HG03159 (cell line): ENCODE results near the gene URM1.
"Not testable (repeated sequence)": the region's sequence is repeated elsewhere in the genome, so short reads cannot be mapped to it uniquely, and the experiment has no call there.

Source experiments
- ATAC-seq: cut with Tn5 transposase; IDR thresholded peaks from one replicate; pipeline ENCODE4 v1.9.1; 2021; ENCODE audit warnings: mild to moderate bottlenecking, moderate library complexity; ENCODE audit not compliant: unreplicated experiment

URM1 gene

GRCh38 chr9:128370752-128371629 is at the start of gene URM1:
Gene URM1 (plus strand): TSS chr9:128371374. CDS start chr9:128371381, 7 bp downstream.
- ATAC-seq, result peak; percentile 89

DNA sequence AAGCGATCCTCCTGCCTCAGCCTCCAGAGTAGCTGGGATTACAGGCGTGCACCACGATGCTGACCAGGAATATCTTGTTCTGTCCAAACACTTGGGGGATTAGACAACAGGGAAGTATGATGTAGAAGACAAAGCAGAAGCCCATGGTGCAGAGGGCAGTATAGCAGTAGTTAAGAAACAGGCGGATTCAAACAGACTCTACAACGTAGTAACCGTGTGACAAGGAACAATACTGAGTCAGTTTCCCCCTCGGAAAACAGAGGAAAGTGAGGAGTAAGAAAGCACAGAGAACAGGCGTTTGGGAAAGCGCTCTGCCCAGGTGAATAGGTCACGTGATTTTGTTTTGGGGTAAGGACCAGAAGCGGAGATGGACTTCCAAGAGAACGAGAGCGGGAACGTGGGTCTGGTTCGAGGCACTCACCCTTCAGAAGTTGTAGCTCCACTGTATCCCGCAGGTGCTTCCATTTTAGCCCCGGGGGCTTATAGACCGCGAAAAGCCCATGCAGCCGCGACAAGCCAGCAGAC is 49.2 kb upstream of the URM1 start:
- ATAC-seq, result peak; percentile 18

DNA sequence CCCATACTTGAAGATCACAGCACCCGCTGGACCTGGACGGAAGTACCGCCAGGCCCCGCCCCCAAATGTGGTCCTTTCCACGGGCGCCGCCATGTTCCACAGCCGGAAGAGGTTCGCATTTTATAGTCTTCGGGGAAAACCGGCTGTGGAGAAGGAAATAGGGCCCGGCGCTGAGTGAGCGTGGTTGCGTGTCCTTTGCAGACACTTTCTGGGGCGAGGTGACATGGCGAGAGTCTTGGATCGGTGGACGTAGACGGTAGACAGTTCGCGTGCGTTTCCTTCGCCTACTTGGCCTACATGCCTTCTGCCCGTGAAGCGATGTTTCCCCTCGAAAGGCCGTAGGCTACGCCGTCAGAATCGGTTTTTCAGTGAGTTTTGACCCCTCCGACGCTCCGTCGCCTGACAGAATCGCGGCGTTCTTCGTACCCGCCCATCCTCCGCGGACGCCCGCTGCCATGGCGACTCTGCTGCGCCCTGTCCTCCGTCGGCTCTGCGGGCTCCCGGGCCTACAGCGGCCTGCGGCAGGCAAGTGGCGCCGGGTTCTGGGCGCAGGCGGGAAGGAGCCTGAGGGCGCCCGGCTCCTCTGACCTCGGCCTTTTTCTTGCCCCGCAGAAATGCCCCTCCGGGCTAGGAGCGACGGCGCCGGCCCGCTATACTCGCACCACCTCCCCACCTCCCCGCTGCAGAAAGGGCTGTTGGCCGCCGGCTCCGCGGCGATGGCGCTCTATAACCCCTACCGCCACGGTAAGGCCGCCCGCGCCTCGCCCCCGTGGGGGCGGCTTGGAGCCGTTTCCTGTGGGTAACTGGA is 48.6 kb upstream of the URM1 start, which contains the start of the genes COQ4 and TRUB2:
Gene COQ4, plus strand, starts transcription at position 436 of the 808 bp plus-strand sequence. Its CDS starts 20 bp downstream, at position 456.
Gene TRUB2, minus strand, starts transcription at position 44 of the 808 bp plus-strand sequence. Its CDS starts 39 bp downstream, at position 5.
- peak; percentile 78 for ATAC-seq

DNA sequence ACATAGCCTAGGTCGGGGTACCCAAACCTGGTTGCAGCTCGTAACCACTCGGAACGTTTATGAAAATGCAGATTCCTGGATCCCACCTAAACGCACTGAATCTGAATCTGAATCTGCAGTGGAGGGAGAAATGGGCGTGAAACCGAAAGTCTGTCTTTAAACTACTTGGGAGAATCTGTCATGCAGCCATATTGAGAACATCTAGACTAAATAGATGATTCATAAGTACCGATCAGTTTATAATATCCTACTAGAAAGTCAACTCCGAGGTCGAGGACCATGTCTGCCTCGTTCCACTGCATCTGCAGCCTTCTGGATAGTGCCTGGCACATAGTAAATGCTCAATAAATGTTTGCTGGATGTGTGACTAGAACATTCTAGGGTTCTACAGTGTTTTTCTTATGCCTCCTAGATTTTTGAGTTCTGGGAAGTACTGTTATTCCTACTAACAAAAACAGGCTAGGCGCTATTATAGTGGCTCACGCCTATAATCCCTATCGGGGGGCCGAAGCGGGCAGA is 47.9 kb upstream of the URM1 start:
- no peak for ATAC-seq

GRCh38 chr9:128323791-128324190 is 47.4 kb upstream of the URM1 start:
- ATAC-seq, result no peak

DNA sequence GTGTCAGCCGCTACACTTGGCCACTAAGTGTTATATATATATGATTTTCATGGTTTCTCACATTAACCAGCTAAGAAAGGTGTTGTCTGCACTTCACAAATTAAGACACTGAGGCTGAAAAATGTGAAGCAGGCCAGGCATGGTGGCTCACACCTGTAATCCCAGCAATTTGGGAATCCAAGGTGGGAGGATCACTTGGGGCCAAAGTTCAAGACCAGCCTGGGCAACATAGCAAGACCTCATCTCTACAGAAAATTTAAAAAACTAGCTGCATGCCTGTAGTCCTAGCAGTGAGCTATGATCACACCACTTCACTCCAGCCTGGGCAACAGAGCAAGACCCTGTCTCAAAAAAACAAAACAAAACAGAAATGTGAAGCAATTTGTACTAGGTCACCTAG is 46.8 kb upstream of the URM1 start:
- no peak for ATAC-seq

GRCh38 chr9:128325629-128326028 is 45.5 kb upstream of the URM1 start:
- ATAC-seq, result no peak

DNA sequence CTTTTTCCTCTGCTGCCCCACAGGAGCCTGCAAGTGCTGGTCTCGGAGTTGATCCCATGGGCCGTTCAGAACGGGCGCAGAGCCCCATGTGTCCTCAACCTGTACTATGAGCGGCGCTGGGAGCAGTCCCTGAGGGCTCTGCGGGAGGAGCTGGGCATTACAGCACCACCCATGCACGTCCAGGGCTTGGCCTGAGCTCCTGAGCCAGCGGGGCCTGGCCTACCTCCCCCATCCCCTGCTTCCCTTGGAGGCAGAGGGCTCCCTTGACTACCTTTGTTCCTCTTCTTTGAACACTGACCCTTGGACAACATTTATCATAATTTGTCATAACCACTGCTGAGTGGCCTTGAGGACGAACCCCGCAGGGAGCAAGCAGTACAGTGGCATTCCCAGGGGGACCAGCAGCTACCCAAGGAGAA is 37.7 kb upstream of the URM1 start:
- no peak for ATAC-seq

- ATAC-seq, result no peak
Observed at GRCh38 chr9:128335161-128335560, 36.0 kb upstream of the URM1 start.

- ATAC-seq, result no peak
Observed at GRCh38 chr9:128335914-128336313, 35.3 kb upstream of the URM1 start.

DNA sequence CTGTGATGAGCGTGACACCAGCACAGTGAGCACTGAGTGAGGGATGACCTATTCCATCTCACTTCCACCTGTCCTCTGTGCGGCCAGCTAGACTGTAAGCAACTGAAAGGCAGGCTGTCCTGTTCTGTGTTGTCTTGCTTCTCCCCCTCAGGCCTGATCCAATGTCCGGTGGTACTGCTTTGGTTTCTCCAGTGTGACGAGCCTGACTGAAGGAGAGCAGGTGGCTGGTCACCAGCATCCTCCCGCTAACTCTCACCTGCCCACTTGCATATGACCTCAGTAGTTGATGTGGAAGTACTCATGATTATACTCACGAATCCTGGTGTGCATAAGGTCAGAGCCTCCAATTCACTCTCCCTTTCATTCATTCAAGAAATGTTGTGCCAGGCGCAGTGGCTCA is 33.2 kb upstream of the URM1 start:
- no peak for ATAC-seq

GRCh38 chr9:128338852-128339614 is 32.1 kb upstream of the URM1 start:
- not testable (repeated sequence) for ATAC-seq

DNA sequence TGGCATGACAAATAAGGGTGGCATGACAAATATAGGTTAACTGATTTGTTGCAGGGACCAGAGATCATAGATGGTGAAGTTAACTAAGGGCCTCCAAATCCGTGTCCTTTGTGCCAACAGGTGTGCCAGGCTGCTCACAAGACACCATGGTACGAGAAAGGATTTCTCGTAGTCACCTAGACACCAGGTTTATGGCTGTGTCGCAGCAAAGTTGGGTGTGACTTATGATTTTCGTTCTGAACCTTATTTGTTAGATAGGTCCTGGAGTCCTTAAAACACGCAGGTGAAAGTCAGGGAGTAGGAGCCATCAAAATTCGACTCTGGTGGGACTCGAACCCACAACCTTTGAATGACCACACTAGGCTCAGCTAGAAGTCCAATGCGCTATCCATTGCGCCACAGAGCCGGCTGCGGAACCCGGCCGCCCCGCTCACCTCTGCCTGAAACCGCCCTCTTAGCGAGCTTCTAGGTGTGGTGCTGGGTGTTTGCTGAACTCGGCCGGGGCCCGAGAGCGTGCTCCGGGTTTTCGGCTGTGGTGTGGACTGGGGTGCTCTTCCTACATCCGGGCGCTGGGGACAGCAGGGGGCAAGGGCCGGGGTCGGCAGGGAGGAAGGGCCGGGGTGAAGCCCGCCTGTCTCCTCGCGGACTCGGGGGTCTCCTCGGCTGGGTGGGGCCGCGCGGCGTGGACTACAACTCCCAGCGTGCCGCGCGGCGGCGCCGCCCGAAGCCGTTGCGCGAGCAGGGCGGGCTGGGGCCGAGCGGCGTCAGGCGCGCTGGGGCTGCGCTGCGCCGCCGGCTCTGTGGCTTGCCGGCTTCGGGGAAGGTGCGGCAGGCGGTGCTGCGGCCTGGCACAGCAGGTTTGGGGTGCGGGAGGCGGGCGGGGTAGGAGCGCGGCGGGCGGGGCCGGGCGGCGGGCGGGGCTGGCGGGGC is 31.1 kb upstream of the URM1 start, which contains the start of gene SLC27A4:
Gene SLC27A4, plus strand, starts transcription at position 767 of the 930 bp plus-strand sequence. CDS start 2,606 bp downstream, outside the sequence.
- peak; percentile 81 for ATAC-seq

- ATAC-seq, result peak; percentile 35
Observed at GRCh38 chr9:128340691-128341434, 30.3 kb upstream of the URM1 start.

- no peak for ATAC-seq
Observed at GRCh38 chr9:128341435-128341849, 29.7 kb upstream of the URM1 start.

DNA sequence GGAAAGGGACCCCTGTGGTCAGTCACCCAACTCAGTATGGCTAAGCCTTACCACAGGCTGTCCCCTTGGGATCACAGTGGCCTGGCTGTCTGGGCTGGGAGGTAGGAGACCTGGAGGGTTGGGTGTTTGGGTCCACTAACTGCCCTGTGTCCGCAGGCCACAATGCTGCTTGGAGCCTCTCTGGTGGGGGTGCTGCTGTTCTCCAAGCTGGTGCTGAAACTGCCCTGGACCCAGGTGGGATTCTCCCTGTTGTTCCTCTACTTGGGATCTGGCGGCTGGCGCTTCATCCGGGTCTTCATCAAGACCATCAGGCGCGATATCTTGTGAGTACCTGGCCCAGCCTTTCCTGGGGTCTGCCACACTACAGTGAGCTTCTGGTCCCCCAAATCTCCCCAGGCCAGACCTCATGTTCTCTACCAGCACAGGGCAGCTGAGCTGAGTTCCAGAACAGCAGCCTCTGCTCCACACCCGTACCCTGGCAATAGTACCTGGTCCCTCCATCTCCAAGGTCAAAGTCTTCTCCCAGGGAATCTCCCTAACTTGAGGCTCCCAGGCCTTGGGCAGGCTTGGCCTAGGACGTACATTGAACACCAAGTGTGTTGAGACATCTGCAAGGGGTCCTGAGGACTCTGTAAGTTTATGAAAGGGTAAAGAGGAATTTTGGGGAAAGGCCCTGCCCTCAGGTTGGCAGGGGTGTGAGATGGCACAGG is 28.0 kb upstream of the URM1 start:
- no peak for ATAC-seq

DNA sequence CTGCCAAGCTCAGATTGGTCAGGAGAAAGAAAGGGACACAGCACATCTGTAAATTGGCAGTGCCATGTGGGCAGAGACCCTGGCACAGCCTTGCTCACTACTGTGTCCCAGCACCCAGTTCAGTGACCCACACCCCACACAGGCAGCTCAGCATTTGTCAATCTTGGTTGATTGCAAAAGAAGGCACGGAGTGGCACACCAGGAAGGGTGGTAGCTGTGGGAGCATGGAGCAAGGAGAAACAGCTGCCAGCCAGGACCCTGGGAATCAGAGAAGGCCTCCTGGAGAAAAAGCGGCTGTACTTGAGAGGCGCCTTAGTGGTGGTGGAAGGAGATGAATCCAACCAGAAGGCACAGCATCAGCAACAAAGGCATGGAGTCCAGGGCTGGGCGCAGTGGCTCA is 27.3 kb upstream of the URM1 start:
- no peak for ATAC-seq
